Measurements from ENCODE around the gene VWA5A.
"Not testable (repeated sequence)": the region's sequence is repeated elsewhere in the genome, so short reads cannot be mapped to it uniquely, and the experiment has no call there.

Gene VWA5A

GRCh38 chr11:124168796-124169195 lies 53.5 kb downstream of the VWA5A start:
- DNase-seq (ENCODE audit: low read depth) = no peak

- DNase-seq (ENCODE audit: low read depth) = not testable (repeated sequence)
Observed at GRCh38 chr11:124170315-124170714, 55.1 kb downstream of the VWA5A start.

GRCh38 chr11:124170801-124171586 lies 55.7 kb downstream of the VWA5A start:
- DNase-seq (ENCODE audit: low read depth) = no peak

GRCh38 chr11:124172101-124172500 lies 56.9 kb downstream of the VWA5A start:
- DNase-seq (ENCODE audit: low read depth) = no peak

- DNase-seq (ENCODE audit: low read depth) = no peak
Observed at GRCh38 chr11:124172599-124172998, 57.3 kb downstream of the VWA5A start.

GRCh38 chr11:124174001-124174583 lies 58.8 kb downstream of the VWA5A start:
- DNase-seq (ENCODE audit: low read depth) = no peak

- no peak for DNase-seq (ENCODE audit: low read depth)
Observed at GRCh38 chr11:124176925-124177715, 61.9 kb downstream of the VWA5A start.

- no peak for DNase-seq (ENCODE audit: low read depth)
Observed at GRCh38 chr11:124179310-124179709, 64.1 kb downstream of the VWA5A start.

- DNase-seq (ENCODE audit: low read depth) = no peak
Observed at GRCh38 chr11:124183068-124183467, 67.8 kb downstream of the VWA5A start, which contains the start of gene OR10D3. TSS of gene OR10D3 (plus strand) at chr11:124183345. CDS start at chr11:124185270, 1,925 bp downstream.

- DNase-seq (ENCODE audit: low read depth) = no peak
Observed at GRCh38 chr11:124190298-124191139, 75.3 kb downstream of the VWA5A start.

- no peak for DNase-seq (ENCODE audit: low read depth)
Observed at GRCh38 chr11:124193221-124194010, 78.2 kb downstream of the VWA5A start.

- no peak for DNase-seq (ENCODE audit: low read depth)
Observed at GRCh38 chr11:124194293-124195188, 79.3 kb downstream of the VWA5A start.

- DNase-seq (ENCODE audit: low read depth) = peak; percentile 18
Observed at GRCh38 chr11:124195189-124195734, 80.0 kb downstream of the VWA5A start.

Measured in T follicular helper cell (primary cell).